ENCODE data around the gene NANOS2. TPM values are rescaled to one million over a fixed set of nuclear protein-coding genes. Genes with fewer than 3 reads are reported as not detected.

The NANOS2 gene
- total and polyA plus RNA-seq, 2 experiments from 2014 or later = not detected

Other genes with a start within 250 kb of the NANOS2 start
- gene GIPR, start 246.6 kb downstream of the NANOS2 start, total RNA-seq = 10.8 and 23.6 TPM in 2 replicates
- gene GIPR, start 246.6 kb downstream of the NANOS2 start, polyA plus RNA-seq = 12.8 and 14.9 TPM in 2 replicates
- 258 and 298 TPM in 2 replicates for gene SNRPD2, start 222.8 kb downstream of the NANOS2 start, total RNA-seq
- gene SNRPD2, start 222.8 kb downstream of the NANOS2 start, polyA plus RNA-seq = 696 and 731 TPM in 2 replicates
- 22.2 and 31.1 TPM in 2 replicates for gene QPCTL, start 222.1 kb downstream of the NANOS2 start, total RNA-seq
- gene QPCTL, start 222.1 kb downstream of the NANOS2 start, polyA plus RNA-seq = 12.3 and 14.6 TPM in 2 replicates
- gene FBXO46, start 183.9 kb downstream of the NANOS2 start, total RNA-seq = 34.8 and 48.2 TPM in 2 replicates
- 39.3 and 42.5 TPM in 2 replicates for gene FBXO46, start 183.9 kb downstream of the NANOS2 start, polyA plus RNA-seq
- gene MEIOSIN, start 181.3 kb downstream of the NANOS2 start, total RNA-seq = 0.11 and 0.33 TPM in 2 replicates
- 0.07 and 0.18 TPM in 2 replicates for gene MEIOSIN, start 181.3 kb downstream of the NANOS2 start, polyA plus RNA-seq
- 78.8 and 88.2 TPM in 2 replicates for gene SIX5, start 145.5 kb downstream of the NANOS2 start, total RNA-seq
- 40.4 and 41.1 TPM in 2 replicates for gene SIX5, start 145.5 kb downstream of the NANOS2 start, polyA plus RNA-seq
- 92.7 and 142 TPM in 2 replicates for gene DMPK, start 132.3 kb downstream of the NANOS2 start, total RNA-seq
- 94.9 and 98.7 TPM in 2 replicates for gene DMPK, start 132.3 kb downstream of the NANOS2 start, polyA plus RNA-seq
- 65.1 and 112 TPM in 2 replicates for gene DMWD, start 121.9 kb downstream of the NANOS2 start, total RNA-seq
- 138 and 163 TPM in 2 replicates for gene DMWD, start 121.9 kb downstream of the NANOS2 start, polyA plus RNA-seq
- 0.07 and 0.27 TPM in 2 replicates for gene RSPH6A, start 99.5 kb downstream of the NANOS2 start, total RNA-seq
- gene RSPH6A, start 99.5 kb downstream of the NANOS2 start, polyA plus RNA-seq = 0.45 TPM in 1 of 2 replicates, not detected in the other
- 43.2 and 78.7 TPM in 2 replicates for gene SYMPK, start 51.6 kb downstream of the NANOS2 start, total RNA-seq
- gene SYMPK, start 51.6 kb downstream of the NANOS2 start, polyA plus RNA-seq = 66.6 and 76.4 TPM in 2 replicates
- 0.49 and 1.6 TPM in 2 replicates for gene FOXA3, start 50.5 kb downstream of the NANOS2 start, total RNA-seq
- gene FOXA3, start 50.5 kb downstream of the NANOS2 start, polyA plus RNA-seq = 1.3 and 1.9 TPM in 2 replicates
- 59.6 and 71.8 TPM in 2 replicates for gene IRF2BP1, start 28.6 kb downstream of the NANOS2 start, total RNA-seq
- 14.5 and 21.7 TPM in 2 replicates for gene IRF2BP1, start 28.6 kb downstream of the NANOS2 start, polyA plus RNA-seq
- 6.8 and 7.3 TPM in 2 replicates for gene MYPOP, start 12.2 kb downstream of the NANOS2 start, total RNA-seq
- gene MYPOP, start 12.2 kb downstream of the NANOS2 start, polyA plus RNA-seq = 2.0 and 2.3 TPM in 2 replicates
- gene NOVA2, start 59.1 kb upstream of the NANOS2 start, total RNA-seq = 0.35 and 0.71 TPM in 2 replicates
- 0.17 and 0.42 TPM in 2 replicates for gene NOVA2, start 59.1 kb upstream of the NANOS2 start, polyA plus RNA-seq
- gene CCDC61, start 80.7 kb upstream of the NANOS2 start, total RNA-seq = 4.9 and 8.8 TPM in 2 replicates
- 5.2 and 5.8 TPM in 2 replicates for gene CCDC61, start 80.7 kb upstream of the NANOS2 start, polyA plus RNA-seq
- gene PGLYRP1, start 108.3 kb upstream of the NANOS2 start, total RNA-seq = not detected in 2 replicates
- gene PGLYRP1, start 108.3 kb upstream of the NANOS2 start, polyA plus RNA-seq = 0.20 TPM in 1 of 2 replicates, not detected in the other
- 0.21 and 0.25 TPM in 2 replicates for gene IGFL4, start 126.2 kb upstream of the NANOS2 start, total RNA-seq
- gene IGFL4, start 126.2 kb upstream of the NANOS2 start, polyA plus RNA-seq = 0.26 and 0.67 TPM in 2 replicates
- not detected in 2 replicates for gene IGFL3, start 209.9 kb upstream of the NANOS2 start, total RNA-seq
- gene IGFL3, start 209.9 kb upstream of the NANOS2 start, polyA plus RNA-seq = 0.37 TPM in 1 of 2 replicates, not detected in the other
- not detected in 2 replicates for gene IGFL2, start 233.5 kb upstream of the NANOS2 start, total RNA-seq
- 0.56 TPM in 1 of 2 replicates, not detected in the other for gene IGFL2, start 233.5 kb upstream of the NANOS2 start, polyA plus RNA-seq

All from cardiac muscle cell (in vitro differentiated cells and primary cell).